Kidney capillary endothelial cell (primary cell): Measurements from ENCODE around the gene SLC27A1.
"Not testable (repeated sequence)": the region's sequence is repeated elsewhere in the genome, so short reads cannot be mapped to it uniquely, and the experiment has no call there.

Experiments
- DNase-seq: peaks from one replicate; pipeline ENCODE4 v3.0.0-alpha.2; 2018; ENCODE audit warnings: low spot score

SLC27A1 gene

DNA sequence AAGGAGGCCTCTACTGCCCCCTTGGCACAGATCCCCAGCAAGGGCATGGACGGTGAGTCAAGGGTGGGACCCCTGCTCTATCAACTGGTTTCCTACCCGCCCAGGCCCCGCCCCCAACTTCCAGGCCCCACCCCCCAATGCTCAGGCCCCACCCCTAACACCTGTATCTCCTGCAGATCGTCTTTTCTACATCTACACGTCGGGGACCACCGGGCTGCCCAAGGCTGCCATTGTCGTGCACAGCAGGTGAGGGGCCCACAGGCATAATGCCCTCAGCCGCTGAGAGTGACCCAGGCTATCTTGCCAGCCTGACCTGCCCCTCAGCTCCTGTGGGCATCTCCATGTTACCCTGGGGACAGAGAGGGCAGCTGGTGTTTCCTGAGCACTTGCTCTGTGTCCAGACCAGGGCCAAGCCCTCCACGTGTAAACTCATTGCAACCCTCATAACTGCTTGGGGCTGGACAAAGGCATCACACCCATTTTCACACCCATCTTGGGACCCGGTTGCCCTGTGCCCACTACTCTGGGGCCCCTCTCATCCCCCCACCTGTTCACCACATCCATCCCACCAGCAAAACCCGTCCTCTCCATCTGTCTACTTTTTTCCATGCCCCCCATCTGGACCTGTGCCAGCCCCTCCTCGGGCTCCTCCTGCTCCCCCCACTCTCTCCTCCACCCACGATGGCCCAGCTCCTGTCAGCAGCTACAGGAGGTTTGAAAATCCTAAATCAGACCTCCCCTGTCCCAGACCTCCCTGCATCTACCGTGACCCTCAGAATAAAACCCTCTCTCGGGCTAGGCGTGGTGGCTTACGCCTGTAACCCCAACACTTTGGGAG, 17.2 kb downstream of the SLC27A1 start:
- no peak for DNase-seq

DNA sequence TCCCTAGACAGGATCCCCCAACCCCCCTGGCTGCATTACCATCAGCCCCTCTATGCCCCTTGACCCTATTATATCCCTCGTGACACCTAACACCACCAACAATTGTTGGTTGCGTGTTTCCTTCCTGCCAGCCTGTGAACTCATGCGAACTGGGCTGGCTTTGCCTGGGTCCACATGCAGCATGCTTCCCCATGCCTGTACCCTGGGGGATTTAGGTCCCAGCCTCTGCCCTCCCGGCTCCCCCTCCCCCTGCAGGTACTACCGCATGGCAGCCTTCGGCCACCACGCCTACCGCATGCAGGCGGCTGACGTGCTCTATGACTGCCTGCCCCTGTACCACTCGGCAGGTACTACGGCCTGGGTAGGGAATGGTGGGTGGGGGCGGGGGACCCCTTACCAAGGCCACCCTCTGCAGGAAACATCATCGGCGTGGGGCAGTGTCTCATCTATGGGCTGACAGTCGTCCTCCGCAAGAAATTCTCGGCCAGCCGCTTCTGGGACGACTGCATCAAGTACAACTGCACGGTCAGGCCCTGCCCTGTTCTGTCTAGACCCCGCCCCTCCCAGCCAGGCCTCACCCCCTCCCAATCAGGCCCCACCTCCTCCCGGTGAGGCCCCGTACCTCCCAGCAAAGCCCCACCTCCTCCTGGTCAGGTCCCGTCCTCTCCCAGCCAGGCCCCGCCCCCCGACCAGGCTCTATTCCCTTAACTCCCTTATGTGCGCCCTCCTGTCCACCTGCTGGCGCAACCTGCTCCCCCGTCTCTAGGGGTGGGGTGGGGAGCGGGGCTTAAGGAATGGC, 18.5 kb downstream of the SLC27A1 start:
- DNase-seq: peak; percentile 52

DNA sequence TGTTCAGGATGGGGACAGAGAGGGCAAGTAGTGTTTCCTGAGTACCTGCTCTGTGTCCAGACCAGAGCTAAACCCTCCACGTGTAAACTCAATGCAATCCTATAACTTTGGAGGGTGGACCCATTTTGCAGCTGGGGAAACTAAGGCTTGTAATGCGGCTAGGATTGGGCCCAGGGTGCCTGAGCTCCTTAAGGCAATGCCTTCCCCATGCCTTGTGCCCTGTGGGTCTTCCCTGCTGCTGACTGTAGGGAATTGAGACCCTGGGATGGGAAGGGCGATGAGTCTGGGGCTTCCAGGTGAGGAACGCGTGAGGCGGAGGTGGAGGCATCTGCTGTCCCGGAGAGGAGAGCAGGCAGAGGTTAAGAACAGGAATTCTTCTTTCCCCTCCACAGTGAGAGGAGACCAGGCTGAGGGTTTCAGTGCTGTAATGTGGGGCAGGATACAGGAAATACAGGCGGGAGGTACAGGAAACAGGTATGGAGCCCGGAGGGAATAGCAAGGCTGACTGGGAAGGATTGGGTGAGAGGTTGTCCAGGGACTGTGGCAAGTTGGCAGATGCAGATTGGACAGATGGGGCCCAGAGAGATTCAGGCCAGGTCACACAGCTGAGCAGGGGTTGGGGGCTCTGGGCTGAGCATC, 19.2 kb downstream of the SLC27A1 start:
- DNase-seq: no peak

DNA sequence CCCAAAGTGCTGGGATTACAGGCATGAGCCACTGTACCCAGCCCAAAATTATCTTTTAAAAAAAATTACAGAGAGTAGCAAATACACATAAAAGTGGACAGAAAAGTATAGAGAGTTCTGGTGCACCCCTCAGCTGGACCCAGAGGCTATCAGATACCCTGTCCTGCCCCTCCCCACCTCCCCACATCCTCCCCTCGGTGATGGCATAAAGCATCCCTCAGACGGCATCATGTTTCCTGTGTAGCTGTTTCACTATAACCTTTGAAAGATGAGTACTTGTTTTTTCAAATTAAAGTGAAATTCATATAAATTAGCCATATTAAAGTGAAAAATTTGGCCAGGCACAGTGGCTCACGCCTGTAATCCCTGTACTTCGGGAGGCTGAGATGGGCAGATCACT, 20.1 kb downstream of the SLC27A1 start:
- DNase-seq: no peak

DNA sequence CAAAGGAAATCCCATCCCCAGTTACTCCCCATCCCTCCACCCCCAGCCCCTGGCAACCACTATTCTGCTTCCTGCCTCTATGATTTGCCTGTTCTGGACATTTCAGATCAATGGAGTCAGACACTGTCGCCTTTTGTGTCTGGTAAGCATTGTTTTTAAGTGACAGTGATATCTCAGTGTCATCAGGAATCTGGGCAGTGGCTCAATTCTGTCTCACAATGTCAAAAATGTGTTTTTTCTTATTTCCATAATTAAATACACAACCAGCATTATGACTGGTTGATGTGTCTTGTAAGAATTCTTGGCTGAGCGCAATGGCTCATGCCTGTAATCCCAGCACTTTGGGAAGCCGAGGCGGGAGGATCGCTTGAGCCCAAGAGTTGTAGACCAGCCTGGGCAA, 21.0 kb downstream of the SLC27A1 start:
- peak; percentile 56 for DNase-seq

DNA sequence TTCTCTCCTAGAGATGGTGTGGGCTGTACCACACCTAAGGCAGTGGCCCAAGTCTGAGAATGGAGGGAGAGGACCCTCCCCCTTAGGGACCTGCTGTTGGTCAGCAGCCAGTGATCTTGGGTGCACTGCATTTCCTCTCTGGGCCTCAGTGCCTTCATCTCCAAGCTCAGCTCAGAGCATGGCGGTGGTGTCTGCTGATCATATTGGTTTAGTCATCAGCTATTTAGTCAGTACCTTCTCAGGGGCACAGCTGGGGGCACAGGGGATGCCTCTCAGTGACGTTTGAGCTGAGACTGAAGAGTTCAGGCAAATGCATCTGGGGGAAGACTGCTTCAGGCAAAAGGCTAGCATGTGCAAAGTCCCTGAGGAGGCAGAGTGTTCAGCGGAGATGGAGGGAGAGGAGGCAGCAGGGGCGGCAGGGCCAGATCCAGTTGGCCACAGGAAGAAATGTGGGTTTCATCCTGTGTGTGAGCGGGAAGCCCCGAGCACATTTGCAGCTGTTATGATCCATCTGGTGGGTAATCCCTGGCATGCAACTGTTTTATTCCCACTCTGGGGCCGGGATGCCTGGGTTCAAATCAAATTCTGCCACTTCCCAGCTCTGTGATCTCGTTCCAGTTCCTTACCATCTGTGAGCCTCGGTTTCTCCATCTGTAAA, 25.4 kb downstream of the SLC27A1 start:
- no peak for DNase-seq

DNA sequence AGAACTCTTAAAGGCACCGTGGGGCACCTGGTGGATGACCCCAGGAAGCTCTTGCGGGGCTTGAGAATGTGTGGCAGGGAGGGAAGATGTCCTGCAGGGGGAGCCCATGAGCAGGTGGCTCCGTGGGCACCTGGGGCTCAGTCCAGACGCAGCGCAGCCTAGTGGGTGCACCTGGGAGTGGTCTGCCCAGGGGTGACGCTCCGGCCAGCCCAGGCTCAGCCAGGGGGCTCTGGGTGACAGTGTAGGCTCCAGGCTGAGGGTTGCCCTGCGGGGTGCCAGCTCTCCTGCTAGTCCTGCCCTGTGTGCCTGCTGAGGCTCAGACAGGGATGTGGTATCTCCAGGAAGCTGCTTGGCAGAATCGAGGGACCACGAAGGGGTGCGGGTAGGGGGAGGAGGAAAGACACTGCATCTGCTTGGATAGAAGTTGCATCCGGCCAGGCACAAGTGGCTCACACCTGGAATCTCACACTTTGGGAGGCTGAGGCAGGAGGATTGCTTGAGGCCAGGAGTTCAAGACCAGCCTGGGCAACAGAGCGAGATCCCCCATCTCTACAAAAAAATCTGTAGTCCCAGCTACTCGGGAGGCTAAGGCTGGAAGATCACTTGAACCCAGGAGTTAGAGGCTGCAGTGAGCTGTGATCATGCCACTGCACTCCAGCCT, 26.1 kb downstream of the SLC27A1 start:
- peak; percentile 83 for DNase-seq

DNA sequence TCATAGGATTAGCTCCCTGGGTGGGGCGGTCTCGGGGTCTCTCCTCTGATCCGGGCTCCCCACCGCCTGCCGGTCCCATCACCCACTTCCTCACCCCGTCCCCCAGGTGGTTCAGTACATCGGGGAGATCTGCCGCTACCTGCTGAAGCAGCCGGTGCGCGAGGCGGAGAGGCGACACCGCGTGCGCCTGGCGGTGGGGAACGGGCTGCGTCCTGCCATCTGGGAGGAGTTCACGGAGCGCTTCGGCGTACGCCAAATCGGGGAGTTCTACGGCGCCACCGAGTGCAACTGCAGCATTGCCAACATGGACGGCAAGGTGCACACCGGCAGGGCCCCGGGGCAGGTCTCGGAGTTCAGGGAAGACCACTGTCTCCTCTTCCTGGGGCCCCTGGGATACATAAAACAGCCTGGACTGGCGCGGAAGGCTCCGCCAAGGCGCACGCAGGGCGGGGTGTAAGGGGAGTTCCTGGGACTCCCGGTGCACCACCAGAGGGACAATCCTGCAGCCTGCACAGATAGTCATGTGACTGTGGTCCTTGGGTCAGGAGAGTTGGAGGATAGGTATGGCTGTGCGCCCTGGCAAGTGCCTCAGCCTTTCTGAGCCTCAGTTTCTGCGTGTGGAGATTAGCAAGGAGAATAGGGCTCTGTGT, 26.9 kb downstream of the SLC27A1 start:
- DNase-seq: no peak

DNA sequence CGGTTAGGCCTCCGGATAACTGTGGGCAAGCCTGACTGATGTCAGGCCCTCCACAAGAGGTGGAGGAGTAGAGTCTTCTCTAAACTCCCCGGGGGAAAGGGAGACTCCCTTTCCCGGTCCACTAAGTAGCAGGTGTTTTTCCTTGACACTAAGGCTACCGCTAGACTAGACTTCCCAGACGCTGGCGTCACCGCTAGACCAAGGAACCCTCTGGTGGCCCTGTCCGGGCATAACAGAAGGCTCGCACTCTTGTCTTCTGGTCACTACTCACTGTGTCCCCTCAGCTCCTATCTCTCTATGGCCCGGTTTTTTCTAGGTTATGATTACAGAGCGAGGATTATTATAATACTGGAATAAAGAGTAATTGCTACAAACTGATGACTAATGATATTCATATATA, 28.7 kb downstream of the SLC27A1 start:
- DNase-seq: not testable (repeated sequence)

DNA sequence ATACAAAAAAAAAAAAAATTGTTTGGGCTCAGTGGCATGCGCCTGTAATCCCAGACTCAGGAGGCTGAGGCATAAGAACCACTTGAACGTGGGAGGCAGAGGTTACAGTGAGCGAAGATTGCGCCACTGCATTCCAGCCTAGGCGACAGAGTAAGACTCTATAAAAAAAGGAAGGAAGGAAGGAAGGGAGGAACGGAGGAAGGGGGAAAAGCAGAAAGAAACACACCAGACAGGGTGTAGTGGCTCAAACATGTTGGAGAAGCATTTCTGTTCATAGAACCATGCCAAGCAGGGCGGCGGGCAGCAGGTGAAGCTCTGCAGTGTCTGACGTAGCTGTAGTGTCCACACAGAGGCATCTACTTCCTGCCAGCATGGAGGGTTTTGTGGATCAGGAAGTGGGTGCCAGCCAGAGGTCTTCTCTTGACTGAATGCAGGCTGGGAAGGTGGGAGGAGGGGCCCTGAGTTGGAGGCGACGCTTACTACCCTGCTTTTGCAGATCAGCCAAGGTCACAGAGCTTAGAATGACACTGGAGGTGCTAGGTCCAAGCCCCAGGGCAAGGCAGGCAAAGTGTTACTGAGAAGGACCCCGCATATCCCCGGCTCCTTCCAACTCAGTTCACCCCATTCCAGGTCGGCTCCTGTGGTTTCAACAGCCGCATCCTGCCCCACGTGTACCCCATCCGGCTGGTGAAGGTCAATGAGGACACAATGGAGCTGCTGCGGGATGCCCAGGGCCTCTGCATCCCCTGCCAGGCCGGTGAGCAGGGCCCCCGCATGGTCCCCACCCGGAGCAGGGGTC, 29.5 kb downstream of the SLC27A1 start:
- no peak for DNase-seq

DNA sequence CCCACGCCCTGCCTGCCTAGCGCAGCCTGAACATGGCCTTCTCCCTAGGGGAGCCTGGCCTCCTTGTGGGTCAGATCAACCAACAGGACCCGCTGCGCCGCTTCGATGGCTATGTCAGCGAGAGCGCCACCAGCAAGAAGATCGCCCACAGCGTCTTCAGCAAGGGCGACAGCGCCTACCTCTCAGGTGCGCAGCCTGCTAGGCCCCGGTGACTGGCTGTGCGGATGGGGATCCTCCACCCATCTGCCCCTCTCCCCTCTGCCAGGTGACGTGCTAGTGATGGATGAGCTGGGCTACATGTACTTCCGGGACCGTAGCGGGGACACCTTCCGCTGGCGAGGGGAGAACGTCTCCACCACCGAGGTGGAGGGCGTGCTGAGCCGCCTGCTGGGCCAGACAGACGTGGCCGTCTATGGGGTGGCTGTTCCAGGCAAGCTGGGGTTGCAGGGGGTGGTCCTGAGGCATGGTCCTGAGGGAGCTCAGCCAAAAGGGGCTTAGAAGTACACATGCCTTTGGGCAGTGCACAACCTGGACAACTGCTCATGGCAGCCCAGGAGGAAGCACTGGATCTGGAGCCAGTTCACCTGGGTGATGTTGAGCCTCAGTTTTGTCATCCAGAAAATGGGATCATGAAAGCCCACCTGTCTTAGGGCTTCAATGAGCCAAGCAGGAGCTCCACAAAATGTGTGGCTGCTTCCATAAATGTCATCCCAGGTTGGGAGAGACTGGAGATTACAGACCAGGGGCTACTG, 30.3 kb downstream of the SLC27A1 start:
- DNase-seq: no peak

DNA sequence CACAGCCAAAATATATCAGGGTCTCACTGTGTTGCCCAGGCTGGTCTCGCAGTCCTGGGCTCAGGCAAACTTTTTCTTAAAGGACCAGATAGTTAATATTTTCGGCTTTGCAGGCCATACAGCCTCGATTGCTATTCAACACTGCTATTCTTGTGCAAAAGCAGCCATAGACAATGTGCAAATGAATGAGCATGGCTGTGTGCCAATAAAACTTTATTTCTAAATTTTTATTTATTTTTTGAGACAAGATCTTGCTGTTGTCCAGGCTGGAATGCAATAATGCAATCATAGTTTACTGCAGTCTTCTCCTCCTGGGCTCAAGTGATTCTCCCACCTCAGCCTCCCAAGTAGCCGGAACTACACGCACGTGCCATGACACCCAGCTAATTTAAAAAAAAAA, 32.9 kb downstream of the SLC27A1 start:
- no peak for DNase-seq

DNA sequence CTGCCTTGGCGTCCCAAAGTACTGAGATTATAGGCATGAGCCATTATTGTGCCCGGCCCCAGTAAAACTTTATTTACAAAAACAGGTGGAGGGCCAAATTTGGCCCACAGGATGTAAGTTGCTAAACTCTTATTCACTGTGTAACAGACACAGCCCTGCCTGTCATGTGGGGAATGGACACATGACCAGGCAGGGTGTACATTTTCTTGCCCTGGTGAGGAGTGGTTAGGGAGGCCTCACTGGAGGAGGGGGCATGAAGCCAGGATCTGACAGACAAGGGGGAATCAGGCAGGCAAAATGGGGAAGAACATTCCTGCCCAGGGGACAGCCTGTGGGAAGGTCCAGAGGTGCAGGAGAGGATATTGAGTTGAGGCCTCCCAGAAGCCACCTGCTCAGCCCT, 33.7 kb downstream of the SLC27A1 start:
- DNase-seq: no peak

DNA sequence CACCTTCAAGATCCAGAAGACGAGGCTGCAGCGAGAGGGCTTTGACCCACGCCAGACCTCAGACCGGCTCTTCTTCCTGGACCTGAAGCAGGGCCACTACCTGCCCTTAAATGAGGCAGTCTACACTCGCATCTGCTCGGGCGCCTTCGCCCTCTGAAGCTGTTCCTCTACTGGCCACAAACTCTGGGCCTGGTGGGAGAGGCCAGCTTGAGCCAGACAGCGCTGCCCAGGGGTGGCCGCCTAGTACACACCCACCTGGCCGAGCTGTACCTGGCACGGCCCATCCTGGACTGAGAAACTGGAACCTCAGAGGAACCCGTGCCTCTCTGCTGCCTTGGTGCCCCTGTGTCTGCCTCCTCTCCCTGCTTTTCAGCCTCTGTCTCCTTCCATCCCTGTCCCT, 34.1 kb downstream of the SLC27A1 start:
- no peak for DNase-seq

DNA sequence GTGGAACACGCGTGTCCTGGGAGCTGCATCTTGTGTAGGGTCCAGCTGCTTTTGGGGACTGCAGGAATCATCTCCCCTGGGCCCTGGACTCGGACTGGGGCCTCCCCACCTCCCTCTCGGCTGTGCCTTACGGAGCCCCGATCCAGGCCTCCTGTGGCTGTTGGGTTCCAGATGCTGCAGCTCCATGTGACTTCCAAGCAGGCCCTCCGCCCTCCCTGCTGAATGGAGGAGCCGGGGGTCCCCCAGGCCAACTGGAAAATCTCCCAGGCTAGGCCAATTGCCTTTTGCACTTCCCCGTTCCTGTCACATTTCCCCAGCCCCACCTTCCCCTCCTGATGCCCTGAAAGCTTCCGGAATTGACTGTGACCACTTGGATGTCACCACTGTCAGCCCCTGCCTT, 34.9 kb downstream of the SLC27A1 start:
- no peak for DNase-seq

DNA sequence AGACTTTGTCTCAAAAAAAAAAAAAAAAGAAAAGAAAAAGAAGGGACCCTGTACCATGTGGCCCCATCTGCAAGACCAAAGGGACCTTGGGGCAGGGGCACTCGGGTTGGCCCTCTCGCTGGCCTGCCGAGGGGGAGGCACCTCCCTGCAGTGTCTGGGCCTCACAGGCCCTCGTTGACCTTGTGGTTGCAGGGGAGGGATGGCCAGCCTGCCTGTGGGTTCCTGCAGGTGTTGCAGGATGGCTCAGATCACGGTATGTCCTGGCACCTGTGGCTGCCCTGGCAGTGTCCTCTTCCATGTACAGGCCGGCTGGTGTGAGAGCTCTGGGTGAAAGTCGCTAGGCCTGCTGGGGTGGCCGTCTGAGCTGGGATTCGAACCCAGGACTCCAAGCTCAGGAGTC, 36.4 kb downstream of the SLC27A1 start:
- DNase-seq: no peak

DNA sequence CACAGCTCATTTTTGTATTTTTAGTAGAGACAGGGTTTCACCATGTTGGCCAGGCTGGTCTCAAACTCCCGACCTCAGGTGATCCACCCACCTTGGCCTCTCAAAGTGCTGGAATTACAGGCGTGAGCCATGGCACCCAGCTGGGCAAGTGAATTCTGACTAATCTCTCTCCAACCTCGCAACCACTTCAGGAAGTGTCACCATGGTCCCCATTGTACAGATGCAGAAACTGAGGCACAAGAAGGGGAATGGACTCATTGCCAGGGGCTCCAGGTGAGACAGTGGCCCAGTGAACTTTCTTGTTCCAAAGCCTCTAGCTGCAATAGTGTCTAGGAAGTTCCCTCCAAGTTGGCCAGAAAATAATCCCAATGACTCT, 38.2 kb downstream of the SLC27A1 start:
- DNase-seq: not testable (repeated sequence)

DNA sequence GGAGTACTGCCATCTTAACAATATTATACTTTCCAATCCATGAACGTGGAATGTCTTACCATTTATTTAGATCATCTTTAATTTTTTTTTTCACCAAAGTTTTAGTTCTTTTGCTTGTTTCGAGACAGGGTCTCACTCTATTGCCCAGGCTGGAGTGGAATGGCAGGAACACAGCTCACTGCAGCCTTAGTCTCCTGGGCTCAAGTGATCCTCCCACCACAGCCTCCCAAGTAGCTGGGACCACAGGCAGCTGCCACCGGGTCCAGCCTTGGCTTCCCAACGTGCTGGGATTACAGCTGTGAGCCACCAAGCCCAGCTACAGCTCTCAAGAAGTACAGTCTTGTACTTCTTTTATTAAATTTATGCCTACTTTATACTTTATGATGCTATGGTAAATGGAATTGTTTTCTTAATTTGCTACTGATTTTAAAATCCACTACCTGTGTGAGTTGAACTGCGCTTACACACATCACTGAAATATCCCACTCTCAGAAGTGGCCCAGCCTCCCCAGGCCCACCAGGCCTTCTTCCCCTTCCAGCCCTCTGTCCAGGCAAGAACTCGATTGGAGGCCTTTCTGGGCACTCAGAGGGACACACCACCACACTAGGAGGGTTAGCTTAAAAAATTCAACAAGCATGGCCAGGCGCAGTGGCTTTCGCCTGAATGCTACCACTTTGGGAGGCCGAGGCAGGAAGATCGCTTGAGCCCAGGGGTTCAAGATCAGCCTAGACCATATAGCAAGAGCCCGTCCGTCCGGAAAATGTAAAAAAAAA, 40.1 kb downstream of the SLC27A1 start:
- DNase-seq: no peak
